SK-N-SH (cell line): ENCODE measurements around the gene ASB7. TPM values are rescaled to one million over a fixed set of nuclear protein-coding genes. Genes with fewer than 3 reads are reported as not detected.

ENCODE experiments used
- CTCF ChIA-PET: fragments of 300-600, 350-600 bp; formaldehyde crosslinking; extraction: SDS; loops from one replicate; lab custom pipeline; 2021; lab: Yijun Ruan, JAX
- POLR2A ChIA-PET: fragments of 350-600 bp; sonication (Branson Sonifier 250); formaldehyde crosslinking; extraction: SDS; loops from one replicate; lab custom pipeline; 2020; ENCODE audit warnings: antibody characterized with exemption, inconsistent platforms; lab: Yijun Ruan, JAX
- DNase-seq: peaks from one replicate; pipeline ENCODE4 v3.0.0; 2012
- H2AFZ ChIP-seq: fragments of 200-600 bp; sonication (generic); 2 replicates; pipeline ENCODE4 v1.8.1; 2016; ENCODE audit warnings: antibody characterized with exemption, mild to moderate bottlenecking, low read depth
- H3F3A ChIP-seq: fragments of 200-600 bp; sonication (generic); replicated peaks from 2 replicates; pipeline ENCODE3; 2016; ENCODE audit warnings: antibody characterized with exemption, mild to moderate bottlenecking; ENCODE audit not compliant: insufficient read depth
- H3K27ac ChIP-seq, 2 experiments: fragments of 200-500 bp in 1 of 2; fragments of 200-600 bp in 1 of 2; sonication (Bioruptor generic) in 1 of 2; sonication (generic), shearing (Covaris generic) in 1 of 2; 2 replicates each; pipeline versions ENCODE4 v1.5.1 to v1.6.1; 2014 to 2016; ENCODE audit warnings: low read depth in 2 of 2, inconsistent platforms in 1 of 2, low read length in 1 of 2, mild to moderate bottlenecking in 1 of 2, mixed read lengths in 1 of 2
- H3K27me3 ChIP-seq: fragments of 200-600 bp; sonication (generic), shearing (Covaris generic); 2 replicates; pipeline ENCODE4 v1.6.1; 2016; ENCODE audit warnings: mixed run types; ENCODE audit not compliant: insufficient read depth
- H3K36me3 ChIP-seq, 2 experiments: fragments of 200-500 bp in 1 of 2; fragments of 200-600 bp in 1 of 2; sonication (Bioruptor generic) in 1 of 2; sonication (generic) in 1 of 2; replicated peaks in 1 of 2; 2 replicates each; pipeline versions ENCODE3 to v1.5.1; 2014 to 2016; ENCODE audit warnings: low read length in 1 of 2, mild to moderate bottlenecking in 1 of 2; ENCODE audit not compliant: insufficient read depth in 2 of 2, control insufficient read depth in 1 of 2
- H3K4me1 ChIP-seq, 2 experiments: fragments of 200-500 bp in 1 of 2; fragments of 200-600 bp in 1 of 2; sonication (Bioruptor generic) in 1 of 2; sonication (generic), shearing (Covaris generic) in 1 of 2; 2 replicates each; pipeline versions ENCODE4 v1.5.1 to v1.6.1; 2014 to 2016; ENCODE audit warnings: low read depth in 1 of 2, low read length in 1 of 2, mixed run types in 1 of 2; ENCODE audit not compliant: insufficient read depth in 2 of 2, control insufficient read depth in 1 of 2
- H3K4me2 ChIP-seq: fragments of 200-600 bp; sonication (generic), shearing (Covaris generic); 2 replicates; pipeline ENCODE4 v1.6.1; 2017; ENCODE audit warnings: mixed run types
- H3K4me3 ChIP-seq, 2 experiments: fragments of 200-500 bp in 1 of 2; fragments of 200-600 bp in 1 of 2; sonication (Bioruptor generic) in 1 of 2; sonication (generic), shearing (Covaris generic) in 1 of 2; 2 replicates each; pipeline versions ENCODE4 v1.5.1 to v1.8.1; 2014 to 2016; ENCODE audit warnings: low read depth in 2 of 2, inconsistent platforms in 1 of 2, low read length in 1 of 2, mild to moderate bottlenecking in 1 of 2, mixed read lengths in 1 of 2, moderate library complexity in 1 of 2
- H3K79me2 ChIP-seq: fragments of 200-600 bp; sonication (generic); 2 replicates; pipeline ENCODE4 v1.8.1; 2017; ENCODE audit warnings: mild to moderate bottlenecking; ENCODE audit not compliant: insufficient read depth
- H3K9ac ChIP-seq: fragments of 200-600 bp; sonication (generic); 2 replicates; pipeline ENCODE4 v1.6.1; 2017; ENCODE audit warnings: mixed run types
- H3K9me2 ChIP-seq: fragments of 200-600 bp; sonication (generic); 2 replicates; pipeline ENCODE4 v1.6.1; 2017; ENCODE audit warnings: mixed run types
- H3K9me3 ChIP-seq: fragments of 200-600 bp; sonication (generic); 2 replicates; pipeline ENCODE4 v1.6.1; 2017; ENCODE audit warnings: mixed run types, mild to moderate bottlenecking, moderate library complexity
- H4K20me1 ChIP-seq: fragments of 200-600 bp; sonication (generic); 2 replicates; pipeline ENCODE4 v1.6.1; 2017; ENCODE audit warnings: mild to moderate bottlenecking, mixed run types; ENCODE audit not compliant: insufficient read depth
- CHD2 ChIP-seq: fragments of 150-350 bp; IDR thresholded peaks from 2 replicates; pipeline ENCODE4 v1.6.1; 2018; ENCODE audit warnings: low read length; ENCODE audit not compliant: partially characterized antibody
- ELF1 ChIP-seq: IDR thresholded peaks from 2 replicates; pipeline ENCODE4 v1.4.0; 2012
- FOSL2 ChIP-seq: IDR thresholded peaks from 2 replicates; pipeline ENCODE4 v1.4.0; 2012; ENCODE audit warnings: low read depth, mild to moderate bottlenecking, moderate library complexity, borderline replicate concordance
- FOXM1 ChIP-seq: IDR thresholded peaks from 2 replicates; pipeline ENCODE4 v1.4.0; 2012; ENCODE audit warnings: low read depth, mild to moderate bottlenecking
- GABPA ChIP-seq: IDR thresholded peaks from 2 replicates; pipeline ENCODE4 v1.4.0; 2012; ENCODE audit warnings: low read depth, mild to moderate bottlenecking
- NFIC ChIP-seq: IDR thresholded peaks from 2 replicates; pipeline ENCODE4 v1.4.0; 2012; ENCODE audit warnings: borderline replicate concordance
- NRF1 ChIP-seq: IDR thresholded peaks from 2 replicates; pipeline ENCODE4 v1.6.1; 2012; ENCODE audit warnings: low read depth, mild to moderate bottlenecking, low read length
- POLR2AphosphoS5 ChIP-seq: IDR thresholded peaks from 2 replicates; pipeline ENCODE4 v1.6.1; 2012; ENCODE audit warnings: low read depth, low read length
- RAD21 ChIP-seq: IDR thresholded peaks from 2 replicates; pipeline ENCODE4 v1.6.1; 2012; ENCODE audit warnings: mild to moderate bottlenecking, low read length
- RCOR1 ChIP-seq: fragments of 150-350 bp; IDR thresholded peaks from 2 replicates; pipeline ENCODE4 v1.6.1; 2017; ENCODE audit warnings: antibody characterized with exemption, low read length
- RFX5 ChIP-seq: IDR thresholded peaks from 2 replicates; pipeline ENCODE4 v1.6.1; 2012; ENCODE audit warnings: mild to moderate bottlenecking, improper control_type of control experiment, low read length
- RXRA ChIP-seq: IDR thresholded peaks from 2 replicates; pipeline ENCODE4 v1.4.0; 2012; ENCODE audit warnings: low read depth, mild to moderate bottlenecking, borderline replicate concordance
- TAF1 ChIP-seq: IDR thresholded peaks from 2 replicates; pipeline ENCODE4 v1.6.1; 2012; ENCODE audit warnings: low read depth, mild to moderate bottlenecking, low read length, moderate library complexity, borderline replicate concordance
- TEAD4 ChIP-seq: IDR thresholded peaks from 2 replicates; pipeline ENCODE4 v1.4.0; 2012; ENCODE audit warnings: mild to moderate bottlenecking, borderline replicate concordance; ENCODE audit not compliant: insufficient read depth
- YY1 ChIP-seq: IDR thresholded peaks from 2 replicates; pipeline ENCODE4 v1.4.0; 2012; ENCODE audit warnings: low read depth, mild to moderate bottlenecking
- WGBS: methylation state at CpG from one replicate; pipeline ENCODE4 v1.1.6; 2017; ENCODE audit warnings: low lambda C conversion rate; 5-methylcytosine and 5-hydroxymethylcytosine counted together
- polyA plus RNA-seq, 3 experiments: library from polyadenylated mRNA; depleted of rRNA; stranded (reverse); fragments of >200 nt; gene quantifications; 2 replicates each; pipeline ENCODE4 v1.2.3, GENCODE V29; 2012
- TF ChIP-seq, protein P1 (sequence below): IDR thresholded peaks from 2 replicates; pipeline ENCODE4; 2012
- TF ChIP-seq, protein P2 (sequence below): IDR thresholded peaks from 2 replicates; pipeline ENCODE4 v1.4.0; 2012; ENCODE audit warnings: low read depth, borderline replicate concordance
- TF ChIP-seq, protein P3 (sequence below): fragments of 150-350 bp; IDR thresholded peaks from 2 replicates; pipeline ENCODE4 v1.6.1; 2017; ENCODE audit warnings: antibody characterized with exemption, low read length, low read depth, borderline replicate concordance
- TF ChIP-seq, protein P4 (sequence below): IDR thresholded peaks from 2 replicates; pipeline ENCODE4 v1.4.0; 2012; ENCODE audit warnings: low read depth, borderline replicate concordance
- TF ChIP-seq, protein P5 (sequence below): IDR thresholded peaks from 2 replicates; pipeline ENCODE4 v1.4.0; 2012; ENCODE audit warnings: low read depth

Gene ASB7
- polyA plus RNA-seq, 1 of the 3 experiments (the other 2 are of a cell fraction) = 6.1 TPM

DNA sequence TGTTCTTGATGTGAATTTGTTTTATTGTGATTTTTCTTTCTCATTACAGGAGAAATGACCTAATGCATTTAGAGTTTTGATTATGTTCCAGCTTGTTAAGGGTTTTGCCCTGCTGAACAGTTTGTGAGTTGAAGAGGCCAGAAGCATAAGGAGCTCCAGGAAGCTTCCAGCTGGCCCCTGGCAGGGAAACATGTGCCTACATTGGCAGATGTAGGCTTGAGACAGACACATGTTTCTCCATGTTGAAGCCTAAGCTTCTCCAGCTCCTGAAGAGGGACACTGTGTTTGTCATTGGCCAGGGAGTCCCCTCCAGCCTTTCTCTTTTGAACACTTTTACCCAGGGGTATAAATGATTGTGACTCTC lies 88.4 kb downstream of the ASB7 start (continued):
- no peak for TF ChIP-seq GABPA
- TF ChIP-seq, protein P1, sequence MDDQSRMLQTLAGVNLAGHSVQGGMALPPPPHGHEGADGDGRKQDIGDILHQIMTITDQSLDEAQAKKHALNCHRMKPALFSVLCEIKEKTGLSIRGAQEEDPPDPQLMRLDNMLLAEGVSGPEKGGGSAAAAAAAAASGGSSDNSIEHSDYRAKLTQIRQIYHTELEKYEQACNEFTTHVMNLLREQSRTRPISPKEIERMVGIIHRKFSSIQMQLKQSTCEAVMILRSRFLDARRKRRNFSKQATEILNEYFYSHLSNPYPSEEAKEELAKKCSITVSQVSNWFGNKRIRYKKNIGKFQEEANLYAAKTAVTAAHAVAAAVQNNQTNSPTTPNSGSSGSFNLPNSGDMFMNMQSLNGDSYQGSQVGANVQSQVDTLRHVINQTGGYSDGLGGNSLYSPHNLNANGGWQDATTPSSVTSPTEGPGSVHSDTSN = no peak
- TF ChIP-seq POLR2AphosphoS5 = no peak
- no peak for TF ChIP-seq FOSL2

DNA sequence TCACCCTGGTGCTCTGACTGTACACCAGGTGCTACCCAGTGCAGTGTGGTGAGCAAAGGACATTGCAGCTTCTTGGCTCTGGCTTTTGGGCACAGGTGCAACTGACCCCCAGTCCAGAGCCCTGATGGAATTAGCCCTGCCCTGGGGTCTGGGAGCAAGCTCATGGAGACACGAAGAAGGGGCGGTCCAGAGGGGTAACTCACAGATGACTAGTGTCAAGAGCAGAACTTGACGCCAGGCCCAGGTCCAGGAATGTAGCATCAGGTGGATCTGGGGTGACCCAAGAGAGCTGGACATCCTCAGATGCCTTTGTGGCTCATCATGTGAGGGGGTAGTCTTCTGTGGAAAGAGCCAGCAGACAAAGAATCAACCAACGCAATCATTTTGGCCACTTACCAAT lies 88.9 kb downstream of the ASB7 start:
- CTCF ChIA-PET = interaction anchor here (0.8 kb wide), 1 partner anchor 182 kb away, joined by 3 read pairs; no protein-coding TSS in a partner anchor
- H3F3A ChIP-seq = peaks cover 12% of the 10 kb centered on the region
- no peak overlapping the region for H3K4me3 ChIP-seq
- no peak for DNase-seq
- TF ChIP-seq, protein P2, sequence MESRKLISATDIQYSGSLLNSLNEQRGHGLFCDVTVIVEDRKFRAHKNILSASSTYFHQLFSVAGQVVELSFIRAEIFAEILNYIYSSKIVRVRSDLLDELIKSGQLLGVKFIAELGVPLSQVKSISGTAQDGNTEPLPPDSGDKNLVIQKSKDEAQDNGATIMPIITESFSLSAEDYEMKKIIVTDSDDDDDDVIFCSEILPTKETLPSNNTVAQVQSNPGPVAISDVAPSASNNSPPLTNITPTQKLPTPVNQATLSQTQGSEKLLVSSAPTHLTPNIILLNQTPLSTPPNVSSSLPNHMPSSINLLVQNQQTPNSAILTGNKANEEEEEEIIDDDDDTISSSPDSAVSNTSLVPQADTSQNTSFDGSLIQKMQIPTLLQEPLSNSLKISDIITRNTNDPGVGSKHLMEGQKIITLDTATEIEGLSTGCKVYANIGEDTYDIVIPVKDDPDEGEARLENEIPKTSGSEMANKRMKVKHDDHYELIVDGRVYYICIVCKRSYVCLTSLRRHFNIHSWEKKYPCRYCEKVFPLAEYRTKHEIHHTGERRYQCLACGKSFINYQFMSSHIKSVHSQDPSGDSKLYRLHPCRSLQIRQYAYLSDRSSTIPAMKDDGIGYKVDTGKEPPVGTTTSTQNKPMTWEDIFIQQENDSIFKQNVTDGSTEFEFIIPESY = no peak
- TF ChIP-seq RAD21 (no peak), CHD2 (no peak), ELF1 (no peak), RCOR1 (no peak), POLR2AphosphoS5 (no peak)
- H3K36me3 ChIP-seq = no peaks in the 10 kb centered on the region
- WGBS = 71% methylated on average over 4 of the region's 4 CpGs
- POLR2A ChIA-PET = no interaction called here
- H3K9ac ChIP-seq = no peak overlapping the region
- H3K27me3 ChIP-seq = no peaks in the 10 kb centered on the region
- H3K27ac ChIP-seq = no peak overlapping the region
- no peak overlapping the region for H2AFZ ChIP-seq
- H3K79me2 ChIP-seq = no peaks in the 10 kb centered on the region
- no peaks in the 10 kb centered on the region for H3K9me2 ChIP-seq
- peaks cover 2 to 9% of the 10 kb centered on the region in 2 experiments; a peak in 2 of 4 replicates for H3K4me1 ChIP-seq
- H4K20me1 ChIP-seq = no peaks in the 10 kb centered on the region
- no peaks in the 10 kb centered on the region for H3K9me3 ChIP-seq
- H3K4me2 ChIP-seq = no peak overlapping the region

DNA sequence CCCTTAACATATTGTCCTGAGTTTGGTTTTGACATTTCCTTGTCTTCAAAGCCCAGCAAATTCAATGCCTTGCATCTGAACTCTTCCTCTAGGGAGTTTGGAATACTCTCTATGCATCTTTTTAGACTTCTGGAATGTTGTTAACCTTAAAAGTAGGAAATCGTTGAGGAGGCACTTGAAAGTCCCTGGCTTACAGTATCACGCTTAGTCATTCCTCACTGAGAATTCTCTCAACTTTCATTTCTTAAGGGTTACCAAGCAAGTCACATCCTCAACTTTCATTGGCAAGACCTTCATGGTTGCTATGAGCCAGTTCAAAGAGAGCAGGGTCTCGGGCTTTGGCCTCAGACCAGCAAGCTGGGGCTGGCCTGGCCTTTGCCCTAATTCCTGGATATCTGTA lies 89.9 kb downstream of the ASB7 start:
- H3K9me3 ChIP-seq = no peaks in the 10 kb centered on the region
- DNase-seq = no peak
- WGBS = 80% methylated on average over 2 of the region's 3 CpGs
- peaks cover 2 to 9% of the 10 kb centered on the region in 2 experiments; a peak in 2 of 4 replicates for H3K4me1 ChIP-seq
- H3K27ac ChIP-seq = no peak overlapping the region
- H3K27me3 ChIP-seq = no peaks in the 10 kb centered on the region
- H3K79me2 ChIP-seq = no peaks in the 10 kb centered on the region
- H3F3A ChIP-seq = peaks cover 10% of the 10 kb centered on the region
- no peaks in the 10 kb centered on the region for H4K20me1 ChIP-seq
- ChIA-PET CTCF (no interaction called here), POLR2A (no interaction called here)
- no peaks in the 10 kb centered on the region for H3K36me3 ChIP-seq
- H3K4me3 ChIP-seq = no peak overlapping the region
- no peak overlapping the region for H3K9ac ChIP-seq
- H3K9me2 ChIP-seq = no peaks in the 10 kb centered on the region
- no peak overlapping the region for H2AFZ ChIP-seq
- no peak overlapping the region for H3K4me2 ChIP-seq
- TF ChIP-seq FOSL2 (no peak), RFX5 (no peak), GABPA (no peak), TEAD4 (no peak), TAF1 (no peak), POLR2AphosphoS5 (no peak), YY1 (no peak), RCOR1 (no peak), NRF1 (no peak), NFIC (no peak), FOXM1 (no peak), RXRA (no peak), RAD21 (no peak), ELF1 (no peak)
- TF ChIP-seq, protein P3, sequence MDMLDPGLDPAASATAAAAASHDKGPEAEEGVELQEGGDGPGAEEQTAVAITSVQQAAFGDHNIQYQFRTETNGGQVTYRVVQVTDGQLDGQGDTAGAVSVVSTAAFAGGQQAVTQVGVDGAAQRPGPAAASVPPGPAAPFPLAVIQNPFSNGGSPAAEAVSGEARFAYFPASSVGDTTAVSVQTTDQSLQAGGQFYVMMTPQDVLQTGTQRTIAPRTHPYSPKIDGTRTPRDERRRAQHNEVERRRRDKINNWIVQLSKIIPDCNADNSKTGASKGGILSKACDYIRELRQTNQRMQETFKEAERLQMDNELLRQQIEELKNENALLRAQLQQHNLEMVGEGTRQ = no peak
- TF ChIP-seq, protein P4, sequence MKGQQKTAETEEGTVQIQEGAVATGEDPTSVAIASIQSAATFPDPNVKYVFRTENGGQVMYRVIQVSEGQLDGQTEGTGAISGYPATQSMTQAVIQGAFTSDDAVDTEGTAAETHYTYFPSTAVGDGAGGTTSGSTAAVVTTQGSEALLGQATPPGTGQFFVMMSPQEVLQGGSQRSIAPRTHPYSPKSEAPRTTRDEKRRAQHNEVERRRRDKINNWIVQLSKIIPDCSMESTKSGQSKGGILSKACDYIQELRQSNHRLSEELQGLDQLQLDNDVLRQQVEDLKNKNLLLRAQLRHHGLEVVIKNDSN = no peak
- TF ChIP-seq, protein P5, sequence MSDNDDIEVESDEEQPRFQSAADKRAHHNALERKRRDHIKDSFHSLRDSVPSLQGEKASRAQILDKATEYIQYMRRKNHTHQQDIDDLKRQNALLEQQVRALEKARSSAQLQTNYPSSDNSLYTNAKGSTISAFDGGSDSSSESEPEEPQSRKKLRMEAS = no peak
- TF ChIP-seq, protein P2 = no peak
